WTC11 (cell line): ENCODE data around the gene CDPF1. TPM values are rescaled to one million over a fixed set of nuclear protein-coding genes. Genes with fewer than 3 reads are reported as not detected.

Experiments used
- ATAC-seq: fragments of 200-7000 bp; cut with Tn5 transposase; 2 replicates; pipeline ENCODE4 v1.10.0; 2021; ENCODE audit warnings: mild to moderate bottlenecking, moderate library complexity
- CTCF ChIA-PET: fragments of 300-600 bp; sonication (Branson Sonifier 250); formaldehyde crosslinking; loops from one replicate; lab custom pipeline; 2021; ENCODE audit warnings: antibody characterized with exemption; lab: Charles Lee
- POLR2A ChIA-PET: fragments of 350-600 bp; sonication (Branson Sonifier 250); formaldehyde crosslinking; loops from one replicate; lab custom pipeline; 2021; ENCODE audit warnings: antibody characterized with exemption; lab: Charles Lee
- DNase-seq: peaks from one replicate; pipeline ENCODE4 v3.0.0; 2021; ENCODE audit warnings: low spot score
- H3K27ac Mint-ChIP-seq: 2 replicates; pipeline ENCODE4 v1.8.0; 2021; ENCODE audit warnings: mixed read lengths
- H3K27me3 Mint-ChIP-seq: 2 replicates; pipeline ENCODE4 v1.8.0; 2021; ENCODE audit warnings: low read depth, mild to moderate bottlenecking, moderate library complexity, mixed read lengths
- H3K36me3 Mint-ChIP-seq: 2 replicates; pipeline ENCODE4 v1.8.0; 2021; ENCODE audit warnings: mixed read lengths
- H3K4me1 Mint-ChIP-seq: 2 replicates; pipeline ENCODE4 v1.8.0; 2022; ENCODE audit warnings: mixed read lengths
- H3K4me3 Mint-ChIP-seq: 2 replicates; pipeline ENCODE4 v1.8.0; 2021; ENCODE audit warnings: mild to moderate bottlenecking, moderate library complexity, mixed read lengths
- H3K9me3 Mint-ChIP-seq: 2 replicates; pipeline ENCODE4 v1.8.0; 2021; ENCODE audit warnings: mixed read lengths
- ARID4B ChIP-seq: sonication (generic); formaldehyde crosslinking; IDR thresholded peaks from 2 replicates; pipeline ENCODE4 v1.8.0; 2023; ENCODE audit warnings: missing genetic modification reagents, mild to moderate bottlenecking, borderline replicate concordance
- ELF4 ChIP-seq: sonication (generic); formaldehyde crosslinking; IDR thresholded peaks from 2 replicates; pipeline ENCODE4 v1.8.1; 2022; ENCODE audit warnings: low read depth, mild to moderate bottlenecking, moderate library complexity, missing genetic modification reagents
- ESRRA ChIP-seq: sonication (generic); formaldehyde crosslinking; IDR thresholded peaks from 2 replicates; pipeline ENCODE4 v1.8.1; 2022; ENCODE audit warnings: mild to moderate bottlenecking, missing genetic modification reagents, borderline replicate concordance
- FOXK1 ChIP-seq: sonication (generic); formaldehyde crosslinking; IDR thresholded peaks from 2 replicates; pipeline ENCODE4 v1.8.0; 2022; ENCODE audit warnings: mild to moderate bottlenecking, moderate library complexity, missing genetic modification reagents
- GABPB1 ChIP-seq: sonication (generic); formaldehyde crosslinking; IDR thresholded peaks from 2 replicates; pipeline ENCODE4 v1.8.1; 2023; ENCODE audit warnings: mild to moderate bottlenecking, missing genetic modification reagents
- GRHL2 ChIP-seq: fragments of 250-450 bp; sonication (Bioruptor Pico); IDR thresholded peaks from 2 replicates; pipeline ENCODE4 v1.8.0; 2022; ENCODE audit warnings: mild to moderate bottlenecking, moderate library complexity; ENCODE audit not compliant: insufficient replicate concordance, severe bottlenecking
- IRF2 ChIP-seq: sonication (generic); formaldehyde crosslinking; IDR thresholded peaks from 2 replicates; pipeline ENCODE4 v1.8.0; 2022; ENCODE audit warnings: low read depth, missing genetic modification reagents, borderline replicate concordance
- JAZF1 ChIP-seq: fragments of 250-450 bp; sonication (Bioruptor Pico); IDR thresholded peaks from 2 replicates; pipeline ENCODE4 v1.9.0; 2021; ENCODE audit warnings: moderate library complexity, mild to moderate bottlenecking, inconsistent platforms
- NFE2L1 ChIP-seq: sonication (generic); formaldehyde crosslinking; IDR thresholded peaks from 2 replicates; pipeline ENCODE4 v1.8.1; 2023; ENCODE audit warnings: missing genetic modification reagents
- TCF7 ChIP-seq: sonication (generic); formaldehyde crosslinking; IDR thresholded peaks from 2 replicates; pipeline ENCODE4 v1.8.0; 2022; ENCODE audit warnings: mild to moderate bottlenecking, low read depth, missing genetic modification reagents, moderate library complexity
- ZBTB21 ChIP-seq: sonication (generic); formaldehyde crosslinking; IDR thresholded peaks from 2 replicates; pipeline ENCODE4 v1.8.1; 2023; ENCODE audit warnings: mild to moderate bottlenecking, missing genetic modification reagents, borderline replicate concordance
- ZNF138 ChIP-seq: sonication (generic); formaldehyde crosslinking; conservative IDR thresholded peaks from 2 replicates; pipeline ENCODE4 v1.8.1; 2022; ENCODE audit warnings: mild to moderate bottlenecking, moderate library complexity, missing genetic modification reagents
- ZNF263 ChIP-seq: sonication (generic); formaldehyde crosslinking; IDR thresholded peaks from 2 replicates; pipeline ENCODE4 v1.8.1; 2022; ENCODE audit warnings: low read depth, mild to moderate bottlenecking, moderate library complexity, missing genetic modification reagents
- ZNF671 ChIP-seq: fragments of 250-450 bp; sonication (Bioruptor Pico); IDR thresholded peaks from 2 replicates; pipeline ENCODE4 v1.8.0; 2021; ENCODE audit warnings: mild to moderate bottlenecking
- total RNA-seq: library from RNA; stranded (reverse); gene quantifications from 3 replicates; pipeline ENCODE4 v1.2.3, GENCODE V29; 2021
- TF ChIP-seq, protein P1 (sequence below): sonication (generic); formaldehyde crosslinking; IDR thresholded peaks from 2 replicates; pipeline ENCODE4 v1.8.0; 2022; ENCODE audit warnings: mild to moderate bottlenecking, missing genetic modification reagents
- TF ChIP-seq, protein P2 (sequence below): fragments of 250-450 bp; sonication (Bioruptor Pico); IDR thresholded peaks from 2 replicates; pipeline ENCODE4 v2.1.2; 2022; ENCODE audit warnings: mild to moderate bottlenecking, moderate library complexity
- TF ChIP-seq, protein P3 (sequence below): sonication (generic); formaldehyde crosslinking; IDR thresholded peaks from 2 replicates; pipeline ENCODE4 v1.8.1; 2022; ENCODE audit warnings: low read depth, missing genetic modification reagents, borderline replicate concordance

CDPF1 gene
- total RNA-seq, 1 experiment from 2014 or later = 11.5 TPM

- no peaks in the 10 kb centered on the region for H3K4me1 Mint-ChIP-seq
- ChIA-PET POLR2A (no interaction called here), CTCF (no interaction called here)
- no peak for DNase-seq
- H3K9me3 Mint-ChIP-seq = peaks cover 29% of the 10 kb centered on the region
- no peak overlapping the region for H3K4me3 Mint-ChIP-seq
- peaks cover 3% of the 10 kb centered on the region; the same call in 1 of the 2 replicates for H3K27me3 Mint-ChIP-seq
- TF ChIP-seq JAZF1 (CRISPR knock-in tag) (no peak), ZBTB21 (CRISPR knock-in tag) (no peak), ARID4B (no peak), IRF2 (CRISPR knock-in tag) (no peak), ZNF138 (CRISPR knock-in tag) (no peak), FOXK1 (CRISPR knock-in tag) (no peak), GRHL2 (CRISPR knock-in tag) (no peak), ZNF263 (CRISPR knock-in tag) (no peak), GABPB1 (CRISPR knock-in tag) (no peak), ESRRA (CRISPR knock-in tag) (no peak), TCF7 (CRISPR knock-in tag) (no peak), NFE2L1 (no peak)
- TF ChIP-seq, protein P1, sequence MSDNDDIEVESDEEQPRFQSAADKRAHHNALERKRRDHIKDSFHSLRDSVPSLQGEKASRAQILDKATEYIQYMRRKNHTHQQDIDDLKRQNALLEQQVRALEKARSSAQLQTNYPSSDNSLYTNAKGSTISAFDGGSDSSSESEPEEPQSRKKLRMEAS (CRISPR knock-in tag) = no peak
- TF ChIP-seq, protein P2, sequence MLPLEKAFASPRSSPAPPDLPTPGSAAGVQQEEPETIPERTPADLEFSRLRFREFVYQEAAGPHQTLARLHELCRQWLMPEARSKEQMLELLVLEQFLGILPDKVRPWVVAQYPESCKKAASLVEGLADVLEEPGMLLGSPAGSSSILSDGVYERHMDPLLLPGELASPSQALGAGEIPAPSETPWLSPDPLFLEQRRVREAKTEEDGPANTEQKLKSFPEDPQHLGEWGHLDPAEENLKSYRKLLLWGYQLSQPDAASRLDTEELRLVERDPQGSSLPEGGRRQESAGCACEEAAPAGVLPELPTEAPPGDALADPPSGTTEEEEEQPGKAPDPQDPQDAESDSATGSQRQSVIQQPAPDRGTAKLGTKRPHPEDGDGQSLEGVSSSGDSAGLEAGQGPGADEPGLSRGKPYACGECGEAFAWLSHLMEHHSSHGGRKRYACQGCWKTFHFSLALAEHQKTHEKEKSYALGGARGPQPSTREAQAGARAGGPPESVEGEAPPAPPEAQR (CRISPR knock-in tag) = no peak
- H3K27ac Mint-ChIP-seq = no peak overlapping the region
- no peak for ATAC-seq
- peaks cover 27% of the 10 kb centered on the region for H3K36me3 Mint-ChIP-seq
Measured at GRCh38 chr22:46214149-46214548, 35.9 kb downstream of the CDPF1 start.

- TF ChIP-seq ELF4 (CRISPR knock-in tag) (no peak), NFE2L1 (no peak), ZNF671 (CRISPR knock-in tag) (no peak)
- TF ChIP-seq, protein P3, sequence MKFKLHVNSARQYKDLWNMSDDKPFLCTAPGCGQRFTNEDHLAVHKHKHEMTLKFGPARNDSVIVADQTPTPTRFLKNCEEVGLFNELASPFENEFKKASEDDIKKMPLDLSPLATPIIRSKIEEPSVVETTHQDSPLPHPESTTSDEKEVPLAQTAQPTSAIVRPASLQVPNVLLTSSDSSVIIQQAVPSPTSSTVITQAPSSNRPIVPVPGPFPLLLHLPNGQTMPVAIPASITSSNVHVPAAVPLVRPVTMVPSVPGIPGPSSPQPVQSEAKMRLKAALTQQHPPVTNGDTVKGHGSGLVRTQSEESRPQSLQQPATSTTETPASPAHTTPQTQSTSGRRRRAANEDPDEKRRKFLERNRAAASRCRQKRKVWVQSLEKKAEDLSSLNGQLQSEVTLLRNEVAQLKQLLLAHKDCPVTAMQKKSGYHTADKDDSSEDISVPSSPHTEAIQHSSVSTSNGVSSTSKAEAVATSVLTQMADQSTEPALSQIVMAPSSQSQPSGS (CRISPR knock-in tag) = no peak
- TF ChIP-seq, all 79 proteins: peak for 0
- Mint-ChIP-seq H3K4me3 (no peak overlapping the region), H3K9me3 (peaks cover 39% of the 10 kb centered on the region), H3K27ac (no peak overlapping the region), H3K4me1 (no peaks in the 10 kb centered on the region), H3K27me3 (peaks cover 5% of the 10 kb centered on the region; the same call in 1 of the 2 replicates), H3K36me3 (peaks cover 37% of the 10 kb centered on the region)
- CTCF ChIA-PET = no interaction called here
- POLR2A ChIA-PET = interaction anchor here (0.7 kb wide), 1 partner anchor 263 kb away, joined by 9 read pairs; no protein-coding TSS in a partner anchor
- ATAC-seq (no peak), DNase-seq (no peak)
Measured at GRCh38 chr22:46213052-46213451, 37.0 kb downstream of the CDPF1 start.
